ENCODE results near the gene NME3.
A peak's percentile ranks its signal among the peaks of the same experiment; 100 is the strongest.

NME3 gene

GRCh38 chr16:1752853-1753252 lies 18.5 kb downstream of the NME3 start:
- peaks cover 10% of the 10 kb centered on the region for H3K4me1 ChIP-seq (ENCODE audit: insufficient read depth, poor library complexity, severe bottlenecking)
- H3K27ac ChIP-seq (ENCODE audit: poor library complexity, severe bottlenecking), result no peak overlapping the region
- no peak for DNase-seq (ENCODE audit: low spot score)
- peaks cover 41% of the 10 kb centered on the region for H3K36me3 ChIP-seq (ENCODE audit: low read depth)
- no peaks in the 10 kb centered on the region for H3K27me3 ChIP-seq (ENCODE audit: insufficient read depth, poor library complexity, severe bottlenecking)
- no peak overlapping the region for H3K4me3 ChIP-seq (ENCODE audit: severe bottlenecking)
- no peak for ATAC-seq (ENCODE audit: low read depth)
- no peaks in the 10 kb centered on the region for H3K9me3 ChIP-seq (ENCODE audit: severe bottlenecking)
- TF ChIP-seq CTCF (IDR thresholded peaks at IDR 0.05; ENCODE audit: poor library complexity, severe bottlenecking), result no peak

- H3K36me3 ChIP-seq (ENCODE audit: low read depth), result peaks cover 46% of the 10 kb centered on the region
- no peak overlapping the region for H3K4me3 ChIP-seq (ENCODE audit: severe bottlenecking)
- no peaks in the 10 kb centered on the region for H3K27me3 ChIP-seq (ENCODE audit: insufficient read depth, poor library complexity, severe bottlenecking)
- H3K9me3 ChIP-seq (ENCODE audit: severe bottlenecking), result no peaks in the 10 kb centered on the region
- peaks cover 12% of the 10 kb centered on the region for H3K4me1 ChIP-seq (ENCODE audit: insufficient read depth, poor library complexity, severe bottlenecking)
- DNase-seq (ENCODE audit: low spot score), result no peak
- no peak for ATAC-seq (ENCODE audit: low read depth)
- H3K27ac ChIP-seq (ENCODE audit: poor library complexity, severe bottlenecking), result no peak overlapping the region
- no peak for TF ChIP-seq CTCF (IDR thresholded peaks at IDR 0.05; ENCODE audit: poor library complexity, severe bottlenecking)
These were observed 19.4 kb downstream of the NME3 start for GRCh38 chr16:1751946-1752345.

GRCh38 chr16:1749152-1750117 lies 21.9 kb downstream of the NME3 start:
- H3K4me1 ChIP-seq (ENCODE audit: insufficient read depth, poor library complexity, severe bottlenecking), result peaks cover 23% of the 10 kb centered on the region
- ATAC-seq (ENCODE audit: low read depth) (no peak), DNase-seq (ENCODE audit: low spot score) (no peak)
- no peak for TF ChIP-seq CTCF (IDR thresholded peaks at IDR 0.05; ENCODE audit: poor library complexity, severe bottlenecking)
- H3K4me3 ChIP-seq (ENCODE audit: severe bottlenecking), result no peak overlapping the region
- no peaks in the 10 kb centered on the region for H3K9me3 ChIP-seq (ENCODE audit: severe bottlenecking)
- H3K36me3 ChIP-seq (ENCODE audit: low read depth), result peaks cover 45% of the 10 kb centered on the region
- H3K27ac ChIP-seq (ENCODE audit: poor library complexity, severe bottlenecking), result no peak overlapping the region
- H3K27me3 ChIP-seq (ENCODE audit: insufficient read depth, poor library complexity, severe bottlenecking), result no peaks in the 10 kb centered on the region

- no peaks in the 10 kb centered on the region for H3K27me3 ChIP-seq (ENCODE audit: insufficient read depth, poor library complexity, severe bottlenecking)
- no peaks in the 10 kb centered on the region for H3K9me3 ChIP-seq (ENCODE audit: severe bottlenecking)
- ATAC-seq (ENCODE audit: low read depth), result no peak
- no peak for DNase-seq (ENCODE audit: low spot score)
- no peak for TF ChIP-seq CTCF (IDR thresholded peaks at IDR 0.05; ENCODE audit: poor library complexity, severe bottlenecking)
- no peak overlapping the region for H3K27ac ChIP-seq (ENCODE audit: poor library complexity, severe bottlenecking)
- peaks cover 32% of the 10 kb centered on the region for H3K36me3 ChIP-seq (ENCODE audit: low read depth)
- H3K4me1 ChIP-seq (ENCODE audit: insufficient read depth, poor library complexity, severe bottlenecking), result peaks cover 20% of the 10 kb centered on the region
- H3K4me3 ChIP-seq (ENCODE audit: severe bottlenecking), result no peak overlapping the region
These were observed 23.4 kb downstream of the NME3 start for GRCh38 chr16:1747934-1748333.

- DNase-seq (ENCODE audit: low spot score) (no peak), ATAC-seq (ENCODE audit: low read depth) (no peak)
- Histone ChIP-seq H3K36me3 (ENCODE audit: low read depth) (peaks cover 26% of the 10 kb centered on the region), H3K4me1 (ENCODE audit: insufficient read depth, poor library complexity, severe bottlenecking) (peaks cover 20% of the 10 kb centered on the region), H3K27me3 (ENCODE audit: insufficient read depth, poor library complexity, severe bottlenecking) (no peaks in the 10 kb centered on the region), H3K9me3 (ENCODE audit: severe bottlenecking) (no peaks in the 10 kb centered on the region), H3K4me3 (ENCODE audit: severe bottlenecking) (no peak overlapping the region), H3K27ac (ENCODE audit: poor library complexity, severe bottlenecking) (peak overlapping the region; percentile 80)
- TF ChIP-seq CTCF (IDR thresholded peaks at IDR 0.05; ENCODE audit: poor library complexity, severe bottlenecking), result no peak
These were observed 24.6 kb downstream of the NME3 start for GRCh38 chr16:1746693-1747195.

Data from RWPE2 (cell line).